GM18519 (cell line): ENCODE data around the gene TTLL10.

Experiments used
- ATAC-seq: cut with Tn5 transposase; IDR thresholded peaks from one replicate; pipeline ENCODE4 v1.9.1; 2021; ENCODE audit warnings: mild to moderate bottlenecking, moderate library complexity; ENCODE audit not compliant: unreplicated experiment, low FRiP score

TTLL10 gene

DNA sequence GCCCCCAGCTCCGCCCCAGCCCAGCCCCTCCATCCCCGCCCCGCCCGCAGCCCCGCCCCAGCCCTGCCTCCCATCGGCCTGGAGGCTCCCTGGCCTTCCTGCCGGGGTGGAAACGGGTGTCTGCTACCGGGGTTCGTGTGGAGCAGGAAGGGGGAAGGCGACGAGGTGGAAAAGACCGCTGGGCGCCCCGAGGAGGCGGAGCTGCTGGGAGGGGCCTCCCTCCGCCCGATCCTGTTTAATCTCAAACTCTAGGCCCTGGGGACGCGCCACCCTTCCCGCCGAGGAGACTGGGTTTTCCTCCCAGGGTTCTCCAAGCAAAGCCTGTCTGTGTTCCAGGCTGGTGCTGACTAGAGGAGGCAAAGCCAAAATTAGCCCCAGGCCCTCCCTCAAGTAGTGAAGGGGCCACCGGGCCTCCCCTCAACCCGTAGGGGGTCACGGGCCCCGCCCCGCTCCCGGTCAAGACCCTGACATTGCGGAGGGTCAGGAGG lies 16.2 kb upstream of the TTLL10 start:
- ATAC-seq, result no peak

- ATAC-seq, result no peak
Measured at GRCh38 chr1:1157914-1158710, 15.6 kb upstream of the TTLL10 start.

DNA sequence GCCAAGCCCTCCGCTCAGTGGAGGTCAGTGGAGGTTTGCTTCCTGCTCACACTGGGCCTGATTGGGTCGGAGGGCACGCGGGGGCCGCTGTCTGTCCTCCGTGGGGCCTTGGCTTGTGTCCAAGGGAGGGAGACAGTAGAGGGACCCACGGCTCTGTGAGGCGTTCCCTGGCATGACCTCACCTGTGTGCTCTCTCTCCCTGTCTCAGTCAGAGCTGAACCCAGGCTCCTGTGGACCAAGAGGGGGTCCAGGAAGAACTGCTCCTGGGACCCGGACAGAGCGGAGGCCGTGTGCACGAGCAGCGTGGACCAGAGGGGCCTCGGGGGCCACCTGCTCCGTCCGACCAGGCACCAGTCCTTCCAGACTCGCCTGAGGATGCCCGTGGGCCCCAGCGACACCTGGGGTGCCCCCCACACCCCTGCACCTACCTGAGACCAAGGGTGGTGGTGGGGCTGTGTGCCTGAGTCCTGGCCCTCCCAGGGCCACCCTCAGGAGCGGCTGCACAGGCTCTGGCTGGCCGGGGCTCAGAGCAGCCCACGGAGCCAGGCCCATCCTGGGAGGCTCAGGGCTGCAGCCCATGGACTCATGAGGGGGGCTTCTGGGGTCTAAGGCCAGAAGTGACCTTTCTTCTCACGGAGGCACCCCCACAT lies 13.3 kb upstream of the TTLL10 start:
- no peak for ATAC-seq

DNA sequence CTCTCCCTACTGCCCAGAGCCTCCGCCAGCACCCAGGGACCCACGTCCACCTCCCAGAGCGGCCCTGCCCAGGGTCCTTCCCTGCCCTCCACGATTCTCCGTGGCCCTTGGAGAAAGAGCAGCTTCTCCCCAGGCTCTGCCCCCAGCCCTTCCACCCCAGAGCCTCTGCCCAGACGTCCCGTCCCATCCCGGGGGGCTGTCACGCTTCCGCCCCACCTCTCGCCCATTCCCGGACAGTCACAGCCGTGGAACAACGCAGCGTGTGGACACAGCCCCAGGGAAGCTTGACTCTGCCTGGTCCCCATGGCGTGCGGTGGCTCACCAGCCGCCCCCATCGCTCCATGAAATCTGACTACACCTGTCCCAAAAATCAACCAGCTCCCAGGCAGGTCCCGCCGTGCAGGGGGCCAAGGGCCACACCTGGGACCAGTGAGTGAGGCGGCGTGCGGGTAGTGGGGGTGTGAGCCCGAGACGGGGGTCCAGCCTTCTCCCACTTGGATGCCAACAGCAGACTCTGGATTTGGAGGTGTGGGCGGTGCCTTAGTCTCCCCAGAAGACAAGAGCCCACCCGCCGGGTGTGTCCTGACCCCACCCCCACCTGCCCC lies 12.5 kb upstream of the TTLL10 start:
- no peak for ATAC-seq

- ATAC-seq, result no peak
Measured at GRCh38 chr1:1161683-1162079, 12.0 kb upstream of the TTLL10 start.

DNA sequence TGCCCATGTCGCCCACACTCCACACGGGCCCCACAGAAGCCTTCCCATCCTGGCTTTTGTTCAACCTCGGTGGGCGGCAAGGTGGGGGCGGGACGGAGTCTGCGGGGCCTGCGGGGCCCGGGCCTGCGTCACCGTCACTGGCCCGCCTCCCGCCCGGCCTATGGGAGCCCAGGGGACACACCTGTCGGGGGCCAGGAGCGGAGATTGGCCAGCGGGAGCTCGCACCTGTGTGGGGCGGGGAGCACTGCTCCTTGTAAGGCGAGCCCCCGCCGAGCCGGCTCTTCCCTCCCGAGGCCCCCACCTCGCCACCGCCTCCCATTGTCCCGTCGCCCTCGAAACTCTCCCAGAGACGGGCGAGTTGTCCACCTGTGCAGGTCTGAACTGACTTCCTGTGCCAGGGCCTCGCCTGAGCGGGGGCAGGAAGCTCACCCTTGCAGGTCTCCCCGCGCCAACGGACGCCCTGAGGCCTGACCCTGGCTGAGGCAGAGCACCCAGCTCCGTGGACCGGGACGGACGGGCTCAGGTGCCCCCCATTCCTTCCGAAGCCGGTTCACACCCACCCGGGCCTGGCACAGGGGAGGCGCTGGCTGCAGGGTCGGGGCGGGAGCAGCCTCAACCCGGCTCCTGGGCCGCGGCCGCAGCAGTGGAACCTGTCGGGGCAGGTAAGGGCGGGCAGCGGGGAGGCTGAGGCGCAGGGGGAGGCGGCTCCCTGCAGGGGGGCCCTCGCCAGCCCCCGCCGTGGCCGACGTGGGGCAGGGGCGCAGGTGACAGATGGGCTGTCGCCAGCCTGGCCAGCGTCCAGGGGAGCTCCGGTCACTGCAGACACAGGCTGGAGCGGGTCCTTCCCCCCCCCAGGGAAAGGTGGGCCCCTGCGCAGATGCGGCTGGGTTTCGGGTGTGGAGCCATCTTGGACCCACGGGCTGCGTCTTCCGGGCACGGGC lies 10.8 kb upstream of the TTLL10 start:
- ATAC-seq, result no peak

- no peak for ATAC-seq
Measured at GRCh38 chr1:1163538-1164070, 10.1 kb upstream of the TTLL10 start.

DNA sequence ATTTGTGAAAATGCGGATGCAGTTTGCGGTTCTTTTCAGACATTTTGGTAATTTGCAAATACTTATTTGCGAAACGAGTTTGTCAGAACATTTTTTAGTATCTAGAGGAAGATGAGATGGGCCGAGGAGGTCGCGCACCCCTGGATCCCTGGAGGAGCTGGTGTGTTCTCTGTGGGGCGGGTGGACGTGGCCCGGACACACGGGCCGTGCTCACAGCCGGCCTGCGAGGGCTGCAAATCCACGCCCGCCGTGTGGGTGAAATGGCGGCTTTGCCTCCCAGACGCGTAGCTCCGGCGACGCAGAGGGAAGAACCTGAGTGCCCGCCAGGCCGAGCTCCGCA lies 9.3 kb upstream of the TTLL10 start:
- ATAC-seq, result no peak

- no peak for ATAC-seq
Measured at GRCh38 chr1:1164701-1165451, 8.8 kb upstream of the TTLL10 start.

- ATAC-seq, result no peak
Measured at GRCh38 chr1:1165485-1165884, 8.2 kb upstream of the TTLL10 start.

DNA sequence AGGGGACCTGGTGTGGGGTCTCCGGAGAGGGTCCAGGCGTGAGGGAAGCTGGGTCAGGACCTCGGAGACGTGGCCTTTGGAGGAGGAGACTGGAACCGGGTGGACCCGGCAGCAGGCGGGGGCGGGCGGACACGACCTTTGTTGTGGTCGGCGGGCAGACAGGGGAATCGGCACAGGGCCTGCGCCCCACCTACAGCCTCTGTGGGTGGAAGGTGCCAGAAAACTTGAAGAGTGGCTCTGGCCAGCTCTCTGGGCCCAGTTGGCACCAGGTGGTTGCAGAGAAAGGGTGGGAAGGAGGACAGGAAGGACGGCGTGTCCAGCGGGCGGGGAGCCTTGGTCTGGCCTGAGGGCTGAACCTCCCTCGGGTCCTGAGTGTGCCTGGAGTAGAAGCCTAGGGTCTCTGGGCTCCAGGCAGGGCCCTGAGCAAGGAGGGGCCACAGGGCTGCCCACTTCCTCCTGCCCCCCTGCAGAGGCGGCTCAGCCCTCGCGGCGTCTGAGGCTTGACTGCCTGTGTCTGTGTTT lies 7.7 kb upstream of the TTLL10 start:
- no peak for ATAC-seq

DNA sequence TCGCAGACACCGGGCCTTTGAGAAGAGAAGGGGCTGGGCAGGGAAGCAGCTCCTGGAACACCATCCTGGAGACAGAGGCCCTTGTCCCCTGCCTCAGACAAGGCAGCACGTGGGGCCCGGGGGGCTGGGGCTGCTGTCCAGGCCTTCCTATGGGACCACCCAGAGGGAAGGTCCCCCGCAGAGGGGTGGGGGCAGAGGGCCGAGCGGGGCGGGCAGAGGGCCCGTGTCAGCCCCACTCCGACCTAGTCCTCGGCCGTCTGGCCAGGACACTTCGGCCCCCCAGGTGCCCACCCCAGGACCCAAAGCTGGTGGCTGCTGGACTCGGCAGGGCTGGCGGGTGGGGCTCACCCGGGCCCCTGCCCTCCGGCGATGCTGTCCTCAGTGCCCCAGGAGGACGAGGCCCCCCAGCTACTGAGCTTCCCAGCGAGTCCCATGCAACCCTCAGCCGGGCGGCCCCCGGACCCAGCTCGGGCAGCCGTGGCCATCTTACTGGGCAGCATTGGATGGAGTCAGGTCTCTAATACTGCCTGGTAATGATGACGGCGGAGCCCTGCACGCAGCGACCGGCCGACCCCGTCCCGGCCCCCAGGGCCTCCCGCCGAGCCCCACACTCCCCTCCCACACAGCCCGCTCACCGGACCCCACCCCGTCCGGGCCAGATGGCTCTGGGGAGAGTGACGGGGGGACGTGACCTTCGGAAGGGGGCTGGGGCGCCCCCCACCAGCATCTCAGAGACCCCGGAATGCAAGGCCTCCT lies 6.9 kb upstream of the TTLL10 start:
- ATAC-seq, result no peak

- no peak for ATAC-seq
Measured at GRCh38 chr1:1167398-1167821, 6.3 kb upstream of the TTLL10 start.

DNA sequence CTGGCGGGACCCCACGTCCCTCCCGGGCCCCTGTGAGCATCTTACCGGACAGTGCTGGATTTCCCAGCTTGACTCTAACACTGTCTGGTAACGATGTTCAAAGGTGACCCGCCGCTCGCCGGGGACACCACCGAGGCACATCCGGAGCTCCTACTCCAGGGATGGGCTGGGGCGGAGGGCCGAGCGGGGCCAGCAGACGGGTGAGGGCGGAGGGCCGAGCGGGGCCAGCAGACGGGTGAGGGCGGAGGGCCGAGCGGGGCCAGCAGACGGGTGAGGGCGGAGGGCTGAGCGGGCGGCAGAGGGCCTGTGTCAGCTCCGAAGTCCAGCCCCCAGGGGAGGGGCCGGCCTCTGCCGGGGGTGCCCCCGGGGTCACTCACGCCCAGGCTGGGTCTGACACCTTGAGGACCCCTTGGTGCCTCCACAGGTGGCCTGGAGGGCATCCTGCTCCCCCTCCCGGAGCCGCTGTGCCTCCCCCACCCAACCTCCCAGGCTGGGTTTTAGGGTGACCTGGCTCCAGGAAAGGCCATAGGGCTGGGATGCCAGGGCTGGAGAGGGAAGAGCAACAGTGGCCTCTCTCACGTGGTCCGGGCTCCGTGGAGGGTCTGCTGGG lies 5.7 kb upstream of the TTLL10 start:
- no peak for ATAC-seq

- ATAC-seq, result no peak
Measured at GRCh38 chr1:1168451-1169411, 4.9 kb upstream of the TTLL10 start.

DNA sequence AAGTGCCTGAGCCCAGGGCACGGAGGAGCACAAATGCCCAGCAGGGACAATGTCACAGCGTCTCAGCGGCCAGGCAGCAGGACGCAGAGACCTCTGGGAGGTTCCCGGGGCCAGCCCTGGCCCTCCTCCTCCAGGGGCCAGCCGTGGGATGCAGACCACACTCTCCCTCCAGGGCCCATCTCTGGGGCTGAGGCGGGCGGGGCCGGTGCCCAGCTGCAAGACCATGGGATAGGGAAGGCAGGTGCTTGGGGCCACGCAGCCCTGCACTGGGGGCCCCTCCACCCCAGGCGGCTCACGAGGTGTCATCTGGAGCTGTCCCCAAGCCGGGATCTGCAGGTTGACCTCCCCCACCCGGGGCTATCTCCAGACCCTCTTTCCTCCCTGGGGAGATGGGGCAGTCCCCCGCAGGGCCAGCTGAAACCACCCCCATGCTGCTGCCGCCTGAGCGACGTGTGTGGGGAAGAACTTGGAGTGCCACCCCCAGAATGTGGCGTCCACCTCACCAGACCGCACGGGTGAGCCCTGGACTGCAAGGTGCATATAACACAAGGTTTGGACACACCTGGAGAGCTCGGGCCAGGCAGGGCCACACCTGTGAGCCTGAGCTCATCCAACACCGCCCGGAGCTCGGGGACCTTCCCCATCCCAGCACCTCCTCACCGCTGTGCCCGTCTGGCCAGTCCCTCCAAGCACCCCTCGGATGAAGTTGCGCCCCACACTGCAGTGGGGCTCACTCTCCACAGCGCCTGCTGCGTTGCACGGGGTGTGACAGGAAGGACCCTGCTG lies 4.1 kb upstream of the TTLL10 start:
- ATAC-seq, result no peak
